Omental fat pad (tissue), 4 donors: ENCODE results near the gene CHCHD6. TPM values are rescaled to one million over a fixed set of nuclear protein-coding genes. Genes with fewer than 3 reads are reported as not detected.

ENCODE experiments used
- ATAC-seq: fragments of 150-250 bp; one replicate; pipeline ENCODE4 v1.9.1; 2016; ENCODE audit warnings: mild to moderate bottlenecking, moderate library complexity; ENCODE audit not compliant: low FRiP score
- DNase-seq: peaks from one replicate; pipeline ENCODE4 v3.0.0-alpha.2; 2019; ENCODE audit warnings: low spot score
- CTCF ChIP-seq, 3 donors: fragments of 450-650 bp; IDR thresholded peaks; one replicate each; pipeline ENCODE4 v1.5.1; 2016 to 2017; ENCODE audit warnings: antibody characterized with exemption in 3 of 3, mild to moderate bottlenecking in 3 of 3, moderate library complexity in 2 of 3
- total RNA-seq, 4 donors: library from RNA; depleted of rRNA; stranded (reverse); fragments of >200 nt; gene quantifications; one replicate each; pipeline ENCODE4 v1.1.0, GENCODE V29; 2016

The CHCHD6 gene
- total RNA-seq, 4 donors from 2014 or later = 7.5 to 19.7 (median 11.5) TPM

GRCh38 chr3:126883241-126883640 lies 179.2 kb downstream of the CHCHD6 start:
- TF ChIP-seq CTCF (IDR thresholded peaks at IDR 0.05) = no peak
- ATAC-seq (no peak), DNase-seq (peak; percentile 33)

GRCh38 chr3:126885425-126885824 lies 181.4 kb downstream of the CHCHD6 start:
- peak; percentile 72 for ATAC-seq
- DNase-seq = no peak
- no peak for TF ChIP-seq CTCF (IDR thresholded peaks at IDR 0.05)

- no peak for ATAC-seq
- TF ChIP-seq CTCF (IDR thresholded peaks at IDR 0.05) = no peak
- DNase-seq = no peak
These were observed 182.2 kb downstream of the CHCHD6 start for GRCh38 chr3:126886217-126886616.

- TF ChIP-seq CTCF (IDR thresholded peaks at IDR 0.05) = no peak
- DNase-seq = no peak
- ATAC-seq = no peak
These were observed 183.6 kb downstream of the CHCHD6 start for GRCh38 chr3:126887686-126888085.

GRCh38 chr3:126888186-126888760 lies 184.2 kb downstream of the CHCHD6 start:
- DNase-seq = no peak
- no peak for TF ChIP-seq CTCF (IDR thresholded peaks at IDR 0.05)
- ATAC-seq = no peak

GRCh38 chr3:126889276-126890201 lies 185.5 kb downstream of the CHCHD6 start:
- TF ChIP-seq CTCF (IDR thresholded peaks at IDR 0.05) = no peak
- DNase-seq (no peak), ATAC-seq (no peak)
